ENCODE measurements around the gene UQCC3. TPM values are rescaled to one million over a fixed set of nuclear protein-coding genes. Genes with fewer than 3 reads are reported as not detected.

UQCC3 gene
- total and polyA plus RNA-seq, 2 of the 13 experiments (the other 11 are each of a cell fraction or from before 2014, with no cell fraction given) = 7.7 to 16.0 TPM

- BruUV-seq (replicated peaks) = no TSS peak
- ATAC-seq (no peak), DNase-seq (ENCODE audit: low spot score) (no peak), FAIRE-seq (no peak)
- in situ Hi-C loops (cut with HindIII; ENCODE audit: extremely low pct_ligation_motif_present, low pct_unique_long_range_greater_than_20kb) (no loop called here), intact Hi-C loops (cut with micrococcal nuclease; ENCODE audit: unreplicated experiment) (no loop called here)
- H3K4me1 ChIP-seq (ENCODE audit: insufficient read depth, low read length) = no peaks in the 10 kb centered on the region
- CTCF ChIA-PET (ENCODE audit: low intra/inter-chr PET ratio, low total read pairs) = no interaction called here
- 91% methylated on average over 3 of the region's 3 CpGs for WGBS (ENCODE audit: low lambda C conversion rate)
- no peak overlapping the region for H3K4me3 ChIP-seq (replicated peaks in 1 of 3; ENCODE audit: insufficient read depth in 1 of 3, low read depth in 2 of 3, low read length in 3 of 3)
- peaks cover 28 to 86% of the 10 kb centered on the region in 2 experiments for H3K36me3 ChIP-seq (replicated peaks in 1 of 2; ENCODE audit: control insufficient read depth in 1 of 2, insufficient read depth in 2 of 2, low read length in 2 of 2)
- POLR2A ChIA-PET = interaction anchor here (1.5 kb wide), 1 partner anchor 60 kb away, joined by 3 read pairs; the partner anchor contains the start of gene INTS5
- no peak overlapping the region for H3K9ac ChIP-seq (ENCODE audit: insufficient read depth, low read depth, low read length)
- peaks cover 5% of the 10 kb centered on the region for H3K79me2 ChIP-seq (ENCODE audit: insufficient read depth, low read length)
- H3K9me3 ChIP-seq (ENCODE audit: low read length) = no peaks in the 10 kb centered on the region
- H4K20me1 ChIP-seq (ENCODE audit: insufficient read depth, low read length) = no peaks in the 10 kb centered on the region; the same call in 1 of the 2 replicates
- TF ChIP-seq, protein P1, sequence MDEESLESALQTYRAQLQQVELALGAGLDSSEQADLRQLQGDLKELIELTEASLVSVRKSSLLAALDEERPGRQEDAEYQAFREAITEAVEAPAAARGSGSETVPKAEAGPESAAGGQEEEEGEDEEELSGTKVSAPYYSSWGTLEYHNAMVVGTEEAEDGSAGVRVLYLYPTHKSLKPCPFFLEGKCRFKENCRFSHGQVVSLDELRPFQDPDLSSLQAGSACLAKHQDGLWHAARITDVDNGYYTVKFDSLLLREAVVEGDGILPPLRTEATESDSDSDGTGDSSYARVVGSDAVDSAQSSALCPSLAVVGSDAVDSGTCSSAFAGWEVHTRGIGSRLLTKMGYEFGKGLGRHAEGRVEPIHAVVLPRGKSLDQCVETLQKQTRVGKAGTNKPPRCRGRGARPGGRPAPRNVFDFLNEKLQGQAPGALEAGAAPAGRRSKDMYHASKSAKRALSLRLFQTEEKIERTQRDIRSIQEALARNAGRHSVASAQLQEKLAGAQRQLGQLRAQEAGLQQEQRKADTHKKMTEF (CRISPR knock-in tag; IDR thresholded peaks at IDR 0.05) = no peak
- TF ChIP-seq MTA1 (CRISPR knock-in tag; IDR thresholded peaks at IDR 0.05; ENCODE audit: borderline replicate concordance) (no peak), HDAC6 (IDR thresholded peaks at IDR 0.05; ENCODE audit: low read depth, low read length) (no peak), SP2 (CRISPR knock-in tag; IDR thresholded peaks at IDR 0.05) (no peak), ZNF713 (CRISPR knock-in tag; IDR thresholded peaks at IDR 0.05) (no peak), NFRKB (IDR thresholded peaks at IDR 0.05) (no peak), CBX5 (CRISPR knock-in tag; IDR thresholded peaks at IDR 0.05; ENCODE audit: borderline replicate concordance) (no peak), SSRP1 (CRISPR knock-in tag; IDR thresholded peaks at IDR 0.05) (no peak), PREB (CRISPR knock-in tag; IDR thresholded peaks at IDR 0.05) (no peak)
- H3K27me3 ChIP-seq (ENCODE audit: control insufficient read depth in 1 of 2, insufficient read depth in 2 of 2, low read length in 2 of 2) = no peaks in the 10 kb centered on the region
- no peak overlapping the region for H3K4me2 ChIP-seq (ENCODE audit: low read depth, low read length)
- H2AFZ ChIP-seq (ENCODE audit: low read length) = no peak overlapping the region
- H3K27ac ChIP-seq (ENCODE audit: extremely low read length, insufficient read depth, low read length) = peak overlapping the region; percentile 30
Observed at GRCh38 chr11:62712861-62713260, 41.4 kb downstream of the UQCC3 start.
